ENCODE measurements around the gene ING3.

Gene ING3

DNA sequence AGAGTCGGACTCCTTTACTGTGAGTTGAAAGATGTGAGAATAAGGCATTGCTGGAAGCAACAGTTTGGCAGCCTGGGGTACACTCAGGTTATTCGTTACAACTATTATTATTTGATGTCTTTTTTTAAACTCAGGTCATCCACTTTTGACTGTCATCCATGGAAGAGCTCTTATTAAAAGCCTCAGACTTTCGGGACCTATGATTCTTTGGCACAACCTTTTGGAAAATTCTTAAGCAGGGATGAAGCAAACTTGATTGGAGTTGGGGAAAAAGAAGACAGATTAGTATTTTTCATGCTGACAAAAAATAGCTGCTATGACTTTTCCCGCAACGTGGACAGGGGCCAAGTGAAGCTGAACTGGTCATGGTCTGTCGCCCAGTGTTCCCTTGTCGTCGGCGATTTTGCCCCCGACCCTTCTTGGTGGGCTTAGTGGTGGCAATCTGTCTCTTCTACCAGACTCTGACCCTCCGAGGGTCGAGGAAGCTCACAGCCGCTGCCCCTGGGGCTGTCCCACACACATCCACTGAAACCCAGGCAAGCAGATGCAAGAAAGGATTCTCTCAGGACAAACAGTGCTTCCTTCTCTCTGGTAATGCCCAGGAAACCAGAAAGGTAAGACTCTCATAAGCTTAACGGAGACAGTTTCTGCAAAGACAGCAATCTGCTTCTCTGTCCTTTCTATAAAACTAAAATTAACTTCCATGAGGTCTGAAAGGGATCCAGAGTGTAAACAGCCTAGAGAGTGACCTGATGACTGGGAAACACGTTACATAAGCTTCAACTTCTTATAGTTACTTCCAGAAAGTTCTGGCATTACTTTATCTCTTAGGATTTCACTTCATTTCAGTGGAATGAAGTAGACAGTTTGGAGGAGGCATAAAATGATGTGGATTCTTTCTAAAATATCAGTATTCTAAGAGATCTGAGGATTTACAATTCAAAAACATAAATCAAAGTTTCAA, 39.0 kb downstream of the ING3 start:
- DNase-seq (ENCODE audit: low spot score) = peak; percentile 8

DNA sequence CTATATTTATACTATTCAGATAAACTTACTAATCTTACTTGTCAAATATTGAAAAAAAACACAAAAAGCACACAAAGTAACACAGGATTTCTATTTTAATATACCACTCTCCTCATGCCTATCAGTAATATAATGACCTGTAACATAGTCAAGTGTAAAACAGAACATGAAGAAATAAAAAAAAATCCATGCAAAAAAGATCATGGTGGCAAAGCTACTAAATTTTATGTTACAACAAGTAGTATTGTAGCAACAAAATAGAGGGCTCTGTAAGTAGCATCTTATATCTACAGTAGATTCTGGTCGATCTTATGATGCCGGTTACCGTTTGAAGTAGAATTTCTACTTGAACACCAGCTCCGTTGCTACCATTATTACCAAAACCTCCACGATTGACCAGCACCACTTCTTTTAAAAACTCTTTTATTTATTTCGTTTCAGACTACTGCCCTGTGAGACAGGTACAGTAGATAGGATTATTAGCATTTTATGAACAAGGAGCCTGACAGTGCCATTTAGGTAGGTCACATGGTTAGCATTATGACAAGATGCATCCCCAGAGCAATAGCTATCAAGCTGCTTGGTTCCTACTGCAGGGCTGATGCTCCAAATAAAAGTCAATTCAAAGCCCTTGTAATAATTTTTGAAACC, 40.0 kb downstream of the ING3 start:
- DNase-seq (ENCODE audit: low spot score) = no peak

DNA sequence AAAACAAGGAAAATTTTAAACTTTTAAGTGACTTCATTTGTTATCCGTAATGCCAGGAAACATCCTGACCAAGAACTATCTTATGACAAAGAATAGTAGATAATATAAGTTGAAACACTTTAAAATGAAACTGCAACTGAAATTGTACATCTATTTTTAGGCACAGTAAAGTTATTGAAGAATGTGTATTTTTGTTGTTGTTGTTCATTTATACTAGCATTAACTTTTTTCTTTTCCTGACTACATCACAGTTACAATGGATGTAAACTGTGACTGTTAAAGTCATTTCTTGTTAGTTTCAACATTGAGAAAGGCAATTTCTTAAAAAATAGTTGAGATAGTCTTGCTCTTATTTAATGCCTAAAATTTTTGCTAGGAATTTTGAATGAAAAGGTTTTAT, 40.6 kb downstream of the ING3 start:
- no peak for DNase-seq (ENCODE audit: low spot score)

DNA sequence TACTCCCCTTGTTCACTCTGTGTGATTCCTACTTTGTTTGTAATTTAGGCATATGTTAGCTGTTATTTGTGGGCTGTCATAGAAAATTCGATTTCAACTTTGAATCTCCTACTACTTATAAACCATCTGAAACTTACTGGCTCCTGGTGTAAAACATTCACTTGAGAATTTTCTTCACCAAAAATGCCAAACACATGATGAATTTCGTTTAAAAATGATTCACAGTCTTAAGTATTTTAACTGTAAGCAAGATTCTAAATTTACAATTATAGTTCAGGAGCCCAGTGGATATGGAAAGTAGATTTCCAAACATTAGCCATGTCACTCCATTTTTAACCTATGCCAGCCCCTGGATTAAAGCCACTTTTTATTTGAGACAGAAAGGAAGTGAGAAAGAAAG, 41.0 kb downstream of the ING3 start:
- DNase-seq (ENCODE audit: low spot score) = peak; percentile 22

DNA sequence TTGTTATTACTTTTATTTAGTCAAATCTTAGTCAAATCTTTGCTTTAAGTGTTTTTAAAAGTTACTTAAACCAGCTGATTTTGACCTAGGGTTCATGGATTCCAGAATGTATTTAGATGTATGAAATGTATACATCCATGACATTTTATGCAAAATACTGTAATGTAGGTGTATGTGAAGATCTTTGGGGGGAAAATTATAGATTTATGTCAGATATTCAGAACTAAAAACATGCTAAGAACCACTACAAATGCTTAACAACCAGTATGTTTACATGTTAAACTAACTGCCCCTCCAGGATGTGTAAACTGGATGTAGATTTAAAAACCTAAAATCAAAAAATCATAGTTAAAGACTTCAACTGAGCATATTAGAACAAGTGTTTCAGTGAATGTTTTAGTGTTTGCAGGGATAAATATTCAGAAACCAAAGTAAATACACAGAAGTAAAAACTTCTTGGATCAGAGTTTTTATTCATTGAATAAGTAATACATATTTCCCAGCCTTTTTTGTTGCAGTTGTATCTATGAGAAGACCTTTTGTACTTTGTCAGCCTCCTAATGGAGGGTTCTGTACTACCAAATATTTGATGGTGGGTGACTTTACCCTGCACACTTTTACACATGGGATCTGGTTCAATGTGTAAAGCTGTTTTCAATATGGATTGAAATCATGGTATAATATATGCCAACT, 41.8 kb downstream of the ING3 start:
- DNase-seq (ENCODE audit: low spot score) = no peak

DNA sequence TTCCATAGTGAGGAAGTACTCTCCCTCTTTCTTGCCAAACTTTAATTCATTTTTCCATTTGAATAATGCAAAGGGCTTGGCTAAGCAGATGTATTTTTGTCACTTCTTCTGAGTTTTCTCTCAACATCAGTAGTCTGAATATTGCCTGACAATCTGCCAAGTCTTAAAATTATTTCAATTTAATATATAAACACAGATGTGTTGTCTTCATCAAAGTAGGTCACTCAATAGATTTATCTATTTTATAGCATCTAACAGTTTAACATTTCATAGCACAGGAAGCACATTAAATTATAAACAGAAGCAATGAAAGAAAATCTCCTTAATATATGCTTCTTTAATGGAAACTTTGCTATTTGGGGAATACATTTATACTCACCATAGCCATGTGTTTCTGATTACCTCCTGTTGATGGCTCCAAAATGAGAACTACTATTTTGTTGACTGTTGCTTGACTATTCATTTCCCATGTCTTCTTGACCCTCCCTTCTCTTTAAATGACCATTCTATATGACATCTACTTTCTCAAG, 42.5 kb downstream of the ING3 start:
- DNase-seq (ENCODE audit: low spot score) = no peak

DNA sequence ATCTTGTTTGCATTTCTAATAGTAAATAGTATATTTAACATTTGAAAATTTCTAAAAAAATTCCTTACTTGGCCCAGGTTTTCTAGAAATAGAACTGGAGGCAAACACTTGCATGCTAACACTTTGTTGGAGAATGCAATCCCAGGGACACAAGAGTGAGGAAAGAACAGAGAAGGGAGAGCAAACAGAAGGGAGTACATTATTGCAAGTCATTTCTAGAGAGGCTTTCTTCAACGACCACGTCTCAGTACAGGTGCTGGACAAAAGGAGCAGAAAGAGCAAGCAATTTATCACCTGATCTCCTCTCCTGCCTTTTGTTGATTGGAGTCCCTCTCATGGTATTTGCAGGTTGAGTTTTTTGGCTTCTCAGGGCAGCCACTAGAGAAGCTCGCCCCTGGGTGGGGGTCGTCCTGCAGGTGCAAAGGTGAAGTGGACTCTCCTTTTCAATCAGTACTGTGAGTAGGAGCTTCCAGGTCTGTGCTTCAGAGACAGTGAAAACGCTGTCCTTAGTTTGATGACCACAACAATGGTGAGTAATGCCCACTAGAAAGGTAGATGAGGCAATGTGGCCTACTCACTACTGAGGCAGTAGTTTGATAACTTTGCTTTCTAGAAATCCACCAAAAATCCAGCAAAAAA, 43.1 kb downstream of the ING3 start:
- DNase-seq (ENCODE audit: low spot score) = peak; percentile 27

DNA sequence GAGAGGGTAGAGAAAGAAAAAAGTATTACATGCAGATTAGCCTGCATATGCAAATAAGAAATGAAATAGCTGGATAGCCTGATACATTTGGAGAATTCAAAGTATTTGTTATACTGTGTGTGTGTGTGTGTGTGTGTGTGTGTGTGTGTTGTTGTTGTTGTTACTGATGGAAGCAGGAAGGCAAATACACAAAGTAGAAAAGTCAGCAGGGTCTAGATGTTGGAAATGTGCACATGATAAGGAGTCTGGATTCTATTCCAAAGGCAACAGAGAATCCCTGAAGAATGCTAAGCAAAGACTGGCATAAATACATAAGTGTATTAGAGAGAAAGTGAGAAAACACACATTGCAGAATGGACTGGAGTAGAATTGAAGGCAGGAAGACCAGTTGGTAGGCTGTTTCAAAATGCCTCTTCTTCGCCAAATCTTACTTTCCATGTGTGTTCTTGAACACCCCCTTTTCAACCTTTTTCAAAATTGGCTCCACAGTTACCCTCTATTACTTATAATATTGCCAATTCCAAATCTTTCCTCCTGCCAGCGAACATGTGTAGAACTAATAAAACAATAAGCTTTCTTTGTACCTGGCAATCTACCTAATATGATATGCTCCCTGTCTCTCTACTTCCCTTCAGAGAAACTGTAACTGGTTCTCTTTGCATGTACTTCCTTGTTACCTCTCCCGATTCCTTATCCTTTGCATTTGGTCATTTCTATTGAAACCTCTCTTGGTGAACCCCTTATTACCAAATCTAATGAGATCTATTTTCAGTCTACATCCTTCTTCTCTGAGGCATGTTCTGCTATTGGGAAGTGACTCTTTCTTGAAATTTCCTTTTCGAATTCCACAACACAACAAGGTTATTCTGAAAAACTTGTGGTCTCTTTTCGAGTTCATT, 44.2 kb downstream of the ING3 start:
- DNase-seq (ENCODE audit: low spot score) = no peak

DNA sequence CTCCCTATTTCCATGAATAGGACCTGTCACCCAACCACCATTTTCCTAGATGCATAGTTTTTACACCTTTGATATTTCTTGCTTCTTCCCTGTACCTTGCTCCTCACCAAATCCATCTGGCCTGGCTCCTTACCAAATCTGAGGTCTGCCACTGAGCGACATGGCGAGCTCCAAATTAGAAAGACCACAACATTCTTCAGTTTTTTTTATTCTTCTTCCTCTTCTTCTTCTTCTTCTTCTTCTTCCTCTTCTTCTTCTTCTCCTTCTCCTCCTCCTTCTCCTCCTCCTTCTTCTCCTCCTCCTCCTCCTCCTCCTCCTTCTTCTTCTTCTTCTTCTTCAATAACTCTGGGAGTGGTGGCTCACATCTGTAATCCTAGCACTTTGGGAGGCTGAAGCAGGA, 45.1 kb downstream of the ING3 start:
- no peak for DNase-seq (ENCODE audit: low spot score)

DNA sequence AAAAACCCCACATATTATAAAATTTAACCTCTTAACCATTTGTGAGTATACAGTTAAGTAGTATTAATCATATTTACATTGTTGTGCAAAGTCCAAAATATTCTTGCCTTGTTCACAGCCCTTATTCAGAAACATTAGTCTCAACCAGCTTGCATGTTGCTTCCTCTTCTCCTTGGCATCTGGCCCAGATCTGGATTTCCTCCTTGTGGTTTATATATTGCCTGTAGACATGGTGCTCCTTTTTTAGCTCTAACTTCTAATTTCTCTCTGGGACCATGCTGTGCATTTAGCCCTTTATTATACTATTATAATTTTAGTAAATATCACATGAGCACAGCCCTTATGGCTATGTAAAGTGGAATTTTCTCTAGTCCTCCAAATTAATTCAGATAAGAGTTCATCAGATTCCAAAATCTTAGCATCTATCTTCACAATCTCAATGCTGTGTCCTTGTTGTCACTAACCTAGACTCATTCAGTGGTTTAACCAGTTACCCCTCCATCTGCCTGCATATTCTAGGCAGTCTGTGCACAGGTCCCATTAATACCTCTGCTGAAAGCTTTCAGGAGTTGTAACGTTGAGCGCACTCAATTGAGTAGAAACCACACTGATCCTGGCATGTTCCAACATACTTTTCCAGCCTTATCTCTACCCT, 45.9 kb downstream of the ING3 start:
- peak; percentile 65 for DNase-seq (ENCODE audit: low spot score)

DNA sequence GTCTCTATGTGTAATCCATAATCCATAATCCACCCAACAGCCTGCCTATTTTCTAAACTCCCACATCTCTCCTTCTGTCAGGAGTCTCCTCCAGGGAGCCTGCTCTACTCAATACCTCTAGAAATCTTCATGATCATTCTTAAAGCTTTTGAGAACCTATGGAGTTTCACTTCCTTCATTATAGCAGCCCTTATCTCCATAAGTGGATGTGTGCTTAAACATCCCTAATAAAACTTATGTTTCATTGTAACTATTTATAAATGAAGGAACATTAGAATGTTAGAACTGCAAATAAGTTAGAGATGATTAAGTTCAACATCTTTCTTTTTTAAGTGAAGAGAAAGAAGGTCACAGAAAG, 46.4 kb downstream of the ING3 start:
- DNase-seq (ENCODE audit: low spot score) = no peak

DNA sequence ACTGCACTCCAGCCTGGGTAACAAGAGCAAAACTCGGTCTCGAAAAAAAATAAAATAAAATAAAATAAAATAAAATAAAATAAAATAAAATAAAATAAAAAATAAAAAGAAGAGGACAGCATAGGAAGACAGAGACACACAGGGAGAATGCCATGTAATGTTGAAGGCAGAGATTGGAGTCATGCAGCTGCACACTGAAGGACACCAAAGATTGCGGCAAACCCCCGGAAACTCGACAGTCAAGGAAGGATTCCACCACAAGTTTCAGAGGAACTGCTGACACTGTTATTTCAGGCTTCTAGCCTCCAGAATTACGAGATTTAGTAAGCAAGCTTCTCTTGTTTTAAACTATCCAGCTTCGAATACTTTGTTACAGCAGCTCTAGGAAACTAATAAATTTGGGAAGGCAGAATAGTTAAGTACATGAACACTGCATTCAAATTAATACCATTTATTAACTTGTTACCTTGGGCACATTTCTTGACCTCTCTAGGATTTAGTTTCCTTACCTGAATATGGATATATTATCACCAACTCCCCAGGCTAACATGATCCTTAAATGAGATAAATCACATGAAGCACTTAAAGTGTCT, 47.4 kb downstream of the ING3 start:
- DNase-seq (ENCODE audit: low spot score) = no peak

DNA sequence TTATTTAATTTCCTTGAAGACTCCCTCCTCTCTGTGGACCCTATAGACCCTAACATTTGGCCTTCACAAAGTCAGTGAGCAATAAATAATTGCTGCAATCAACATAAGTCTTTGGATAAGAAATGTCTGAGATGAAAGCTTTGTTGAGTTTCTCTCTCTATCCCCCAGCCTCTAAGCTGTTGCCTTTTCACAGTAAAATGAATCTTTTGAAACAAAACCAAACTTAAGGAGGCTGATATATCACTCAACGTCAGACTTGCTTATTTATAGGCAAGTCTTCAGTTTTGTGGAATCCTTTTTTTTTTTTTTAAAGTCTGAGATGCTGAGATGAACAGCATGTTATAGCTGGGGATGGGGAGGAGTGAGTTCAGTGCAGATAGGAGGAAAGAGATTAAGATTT, 47.9 kb downstream of the ING3 start:
- DNase-seq (ENCODE audit: low spot score) = no peak

DNA sequence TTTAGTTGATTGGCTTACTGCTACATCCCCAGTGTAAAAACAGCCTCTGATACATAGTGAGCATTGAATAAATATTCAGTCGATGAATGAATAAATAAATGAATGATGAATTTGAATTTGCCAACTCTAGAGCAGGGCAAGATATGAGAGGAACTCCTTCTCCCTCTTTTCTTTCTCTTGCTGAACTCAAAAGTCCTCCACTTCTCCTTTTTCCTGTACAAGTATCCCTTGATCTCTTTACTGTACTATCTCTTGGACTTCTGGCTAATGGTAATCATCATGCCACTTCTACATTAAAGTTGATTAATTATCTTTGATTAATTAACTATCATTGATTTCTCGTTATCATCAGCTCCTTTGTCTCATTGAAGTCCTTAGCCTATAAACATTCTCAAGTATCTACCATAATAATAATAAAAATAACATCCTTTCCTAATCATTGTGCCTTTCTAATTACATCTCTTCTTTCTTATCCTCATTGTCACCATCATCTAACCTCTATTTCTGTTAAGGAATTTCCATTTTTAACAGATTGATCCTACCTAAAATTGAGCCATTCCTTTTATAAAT, 48.5 kb downstream of the ING3 start:
- DNase-seq (ENCODE audit: low spot score) = no peak

DNA sequence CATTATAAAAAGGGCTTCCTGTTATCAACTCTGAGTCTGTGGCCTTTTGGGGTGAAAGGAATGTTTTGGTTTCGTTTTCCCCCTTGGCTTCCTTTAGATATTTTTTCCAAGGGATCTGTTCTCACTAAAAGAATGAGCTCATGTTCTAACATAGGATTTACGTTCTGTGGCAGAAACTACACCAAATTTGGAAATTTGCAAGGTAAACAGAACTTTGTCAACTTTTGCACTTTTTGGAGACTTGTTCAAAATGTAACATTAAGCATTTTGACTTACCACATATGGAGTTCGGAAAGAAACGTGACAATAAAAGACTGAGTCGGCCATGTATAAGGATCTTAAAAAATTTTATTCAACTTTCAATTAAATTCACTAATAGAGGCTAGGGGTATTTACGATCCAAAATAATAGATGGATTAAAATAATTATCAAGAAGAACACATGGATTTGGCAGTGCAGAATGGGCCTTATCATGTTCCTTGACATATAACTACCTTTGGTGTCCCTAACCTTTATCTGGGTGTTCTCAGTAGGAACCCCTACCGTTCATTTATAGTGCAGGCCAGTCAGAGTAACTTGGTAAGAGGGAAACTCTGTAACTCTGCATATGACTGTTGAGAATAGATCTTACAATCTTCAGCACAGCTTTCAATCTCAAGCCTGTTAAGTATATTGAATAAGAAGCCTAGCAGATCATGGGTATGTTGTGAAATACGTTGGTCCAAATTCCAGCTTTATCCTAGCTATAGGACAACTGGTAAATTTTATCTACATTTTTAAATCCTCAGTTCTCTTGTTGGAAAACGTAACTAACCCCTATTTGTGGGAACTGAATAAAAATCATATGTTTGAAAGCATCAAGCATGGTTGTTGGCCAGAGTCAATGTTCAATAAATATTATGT, 49.8 kb downstream of the ING3 start:
- peak; percentile 29 for DNase-seq (ENCODE audit: low spot score)

DNA sequence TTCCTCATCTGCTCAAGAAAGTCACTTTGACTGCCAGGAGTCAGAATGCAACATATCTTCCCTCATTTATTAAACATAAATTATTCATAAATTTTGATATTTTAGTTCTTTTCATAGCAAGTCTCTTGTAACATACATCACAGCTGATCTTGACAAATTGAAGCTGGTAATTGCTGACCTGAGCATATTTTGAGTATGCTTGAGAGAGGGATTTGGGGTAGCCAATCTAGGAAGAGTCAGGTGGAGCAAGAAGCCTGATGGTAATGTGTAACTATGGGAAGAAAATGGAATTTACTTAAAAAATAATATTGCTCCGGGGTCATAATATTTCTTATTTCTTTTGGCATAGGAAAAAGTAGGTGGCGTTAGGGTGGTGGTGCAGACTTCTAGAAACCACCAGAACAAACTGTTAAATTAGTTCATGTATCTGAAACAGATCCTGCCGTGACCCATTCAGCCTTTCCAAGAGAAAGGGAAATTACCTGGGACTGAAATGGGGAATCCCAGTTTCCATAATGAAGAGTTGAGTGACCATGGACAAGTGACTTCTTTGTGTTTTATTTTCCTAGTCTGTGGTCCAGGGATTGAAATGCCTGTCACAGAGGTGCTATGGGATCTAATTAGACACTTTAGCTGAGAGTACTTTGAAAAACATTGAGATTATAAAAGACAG, 50.8 kb downstream of the ING3 start:
- DNase-seq (ENCODE audit: low spot score) = no peak

DNA sequence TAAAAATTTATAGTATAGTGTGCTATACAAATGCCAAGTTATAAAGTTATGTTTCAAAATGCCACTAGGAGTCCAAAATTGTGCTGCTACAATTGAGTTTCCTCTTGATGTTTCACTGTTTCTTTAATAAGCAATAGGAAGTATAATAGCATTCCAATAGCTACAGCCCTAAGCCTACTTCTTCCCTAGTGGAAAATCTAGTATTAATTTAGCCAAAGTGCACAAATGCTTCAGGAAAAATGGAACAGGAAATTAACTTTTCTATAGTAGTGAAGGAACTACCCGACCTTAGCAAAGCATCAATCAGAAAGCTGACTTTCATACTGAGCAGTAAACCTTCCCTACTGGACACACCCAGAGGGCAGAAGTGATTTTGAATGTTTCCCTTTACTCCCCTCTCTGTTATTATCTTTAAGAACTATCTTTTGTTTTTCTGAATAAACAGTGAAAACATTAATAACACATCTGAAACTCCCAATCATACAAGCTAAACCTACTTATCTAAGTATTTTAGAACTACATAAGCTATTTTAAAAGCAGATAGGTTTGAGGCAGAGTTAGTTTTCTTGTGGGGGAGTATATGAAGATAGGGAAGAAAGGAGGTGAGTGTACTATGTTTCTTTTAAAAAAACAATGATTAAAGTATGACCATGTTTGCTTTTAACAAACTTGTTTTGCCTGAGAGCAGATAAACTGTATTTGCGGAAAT, 51.6 kb downstream of the ING3 start:
- DNase-seq (ENCODE audit: low spot score) = no peak

DNA sequence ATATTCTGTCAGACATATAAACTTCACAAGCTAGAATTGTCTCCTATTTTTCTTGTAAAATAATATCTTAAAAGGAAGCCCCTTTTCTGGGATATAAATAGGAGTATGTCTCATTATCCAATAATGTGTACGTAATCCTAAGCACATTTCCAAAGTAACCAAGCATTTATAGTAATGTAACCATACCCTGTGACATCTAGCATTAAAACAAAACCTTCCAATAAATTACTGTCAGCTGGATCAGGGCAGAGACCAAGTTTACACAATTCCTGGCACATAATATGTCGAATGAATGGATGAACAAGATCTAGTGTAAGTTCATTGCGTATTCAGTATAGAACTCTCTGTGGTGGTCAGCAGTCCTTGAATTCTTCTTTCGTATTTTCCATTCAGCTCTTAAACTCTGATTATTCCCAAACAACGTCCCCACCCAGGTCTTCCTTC, 52.2 kb downstream of the ING3 start:
- no peak for DNase-seq (ENCODE audit: low spot score)
